Measurements from ENCODE around the gene CT47C1.

GRCh38 chrX:119094819-119095218 lies 22.0 kb downstream of the CT47C1 start:
- no peak for TF ChIP-seq TCF7L2 (IDR thresholded peaks at IDR 0.05; ENCODE audit: borderline replicate concordance, low read depth, low read length)
- no peak for TF ChIP-seq ZNF768 (tag by site-specific recombination; IDR thresholded peaks at IDR 0.05)
